HG03135 (cell line): ENCODE data around the gene DNAJA2.
A peak's percentile ranks its signal among the peaks of the same experiment; 100 is the strongest.

Source experiments
- ATAC-seq: cut with Tn5 transposase; IDR thresholded peaks from one replicate; pipeline ENCODE4 v1.9.1; 2021; ENCODE audit warnings: mild to moderate bottlenecking, moderate library complexity; ENCODE audit not compliant: unreplicated experiment

DNAJA2 gene

GRCh38 chr16:46929378-46930332 lies 43.8 kb downstream of the DNAJA2 start:
- ATAC-seq = peak; percentile 67

- ATAC-seq = no peak
These were observed 44.7 kb downstream of the DNAJA2 start for GRCh38 chr16:46928811-46929210.

DNA sequence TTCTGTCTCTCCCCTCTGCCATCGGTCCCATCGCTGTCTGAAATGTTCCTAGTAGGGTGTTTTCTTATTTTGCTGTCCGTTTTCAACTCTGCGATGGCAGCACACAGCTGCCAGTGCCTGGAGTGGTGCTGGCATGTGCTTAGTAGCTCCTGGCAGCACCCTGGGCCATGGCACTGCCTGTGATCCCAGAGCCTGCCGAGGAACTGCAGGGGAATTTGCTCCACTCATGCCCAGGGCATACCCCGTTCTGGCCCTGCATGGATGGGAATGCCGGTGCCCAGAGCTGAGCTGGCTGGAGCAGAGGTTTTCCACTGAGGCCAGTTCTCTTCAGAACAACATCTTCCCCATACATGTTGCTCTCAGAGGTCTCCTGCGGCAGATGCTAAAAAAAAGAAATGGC lies 46.2 kb downstream of the DNAJA2 start:
- no peak for ATAC-seq

- no peak for ATAC-seq
These were observed 46.8 kb downstream of the DNAJA2 start for GRCh38 chr16:46926470-46927225.

DNA sequence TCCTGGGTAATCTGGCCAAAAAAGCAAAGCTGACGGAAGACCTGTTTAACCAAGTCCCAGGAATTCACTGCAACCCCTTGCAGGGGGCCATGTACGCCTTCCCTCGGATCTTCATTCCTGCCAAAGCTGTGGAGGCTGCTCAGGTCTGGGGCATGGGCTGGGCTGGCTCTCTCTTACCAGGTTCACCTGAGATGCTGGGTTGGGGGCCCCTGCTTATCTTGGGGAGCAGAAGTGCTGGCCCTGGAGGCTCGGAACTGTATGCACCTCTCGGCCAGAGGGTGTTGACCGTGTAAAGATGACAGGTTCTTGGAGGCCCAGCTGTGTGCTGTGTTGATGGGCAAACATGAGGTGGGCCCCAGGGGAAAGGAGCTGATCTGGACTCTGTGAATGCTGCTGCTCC lies 49.1 kb downstream of the DNAJA2 start:
- ATAC-seq = no peak

DNA sequence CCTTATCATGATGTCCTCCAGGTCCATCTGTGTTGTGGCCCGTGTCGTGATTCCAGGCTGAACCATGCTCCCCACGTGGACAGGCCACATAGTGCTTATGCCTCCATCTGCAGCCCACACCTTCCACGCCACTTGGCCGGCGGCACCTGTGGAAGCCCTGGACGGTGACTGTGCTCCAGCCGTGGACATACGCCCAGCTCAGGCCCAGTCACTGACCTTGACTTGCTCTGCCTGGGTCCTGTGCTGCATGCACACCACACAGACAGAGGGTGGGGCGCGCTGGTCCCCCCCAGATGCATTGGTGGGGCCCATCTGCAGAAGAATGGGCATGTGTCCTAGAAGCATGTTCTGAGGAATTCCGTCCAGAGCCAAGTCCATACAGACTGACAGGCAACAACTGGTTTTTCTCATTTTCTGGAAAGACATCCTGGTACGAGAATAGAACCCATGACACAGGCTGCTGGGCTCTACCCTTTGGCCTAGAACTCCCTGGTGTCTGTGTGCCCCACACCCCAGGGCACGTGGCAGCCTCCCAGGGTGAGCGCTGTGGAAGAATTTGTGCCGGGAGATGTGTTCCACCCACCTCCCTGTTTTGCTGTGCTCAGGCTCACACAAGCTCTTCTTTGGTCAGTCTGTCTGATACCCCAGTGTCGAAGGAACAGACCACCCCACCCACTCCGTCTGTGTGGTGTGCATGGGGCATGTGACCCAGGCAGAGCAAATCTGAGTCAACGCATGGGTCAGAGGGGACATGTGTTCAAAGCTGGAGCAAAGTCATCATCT lies 49.8 kb downstream of the DNAJA2 start:
- ATAC-seq = no peak

DNA sequence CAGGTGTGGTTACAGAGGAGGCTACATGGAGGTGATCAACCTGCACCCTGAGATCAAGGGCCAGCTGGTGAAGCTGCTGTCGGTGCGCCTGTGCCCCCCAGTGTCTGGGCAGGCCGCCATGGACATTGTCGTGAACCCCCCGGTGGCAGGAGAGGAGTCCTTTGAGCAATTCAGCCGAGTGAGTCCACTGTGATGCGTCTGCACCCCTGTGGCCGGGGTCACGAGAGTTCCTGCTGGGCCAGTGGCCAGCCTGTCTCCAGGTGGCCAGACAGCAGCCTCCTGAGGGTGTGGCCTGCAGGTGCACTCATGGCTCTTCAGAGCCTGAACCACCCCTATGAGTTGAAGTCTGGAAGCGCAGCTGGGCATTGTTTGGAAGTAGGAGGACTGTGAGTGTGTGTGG lies 51.2 kb downstream of the DNAJA2 start:
- ATAC-seq = no peak

- no peak for ATAC-seq
These were observed 52.9 kb downstream of the DNAJA2 start for GRCh38 chr16:46920402-46921068.

DNA sequence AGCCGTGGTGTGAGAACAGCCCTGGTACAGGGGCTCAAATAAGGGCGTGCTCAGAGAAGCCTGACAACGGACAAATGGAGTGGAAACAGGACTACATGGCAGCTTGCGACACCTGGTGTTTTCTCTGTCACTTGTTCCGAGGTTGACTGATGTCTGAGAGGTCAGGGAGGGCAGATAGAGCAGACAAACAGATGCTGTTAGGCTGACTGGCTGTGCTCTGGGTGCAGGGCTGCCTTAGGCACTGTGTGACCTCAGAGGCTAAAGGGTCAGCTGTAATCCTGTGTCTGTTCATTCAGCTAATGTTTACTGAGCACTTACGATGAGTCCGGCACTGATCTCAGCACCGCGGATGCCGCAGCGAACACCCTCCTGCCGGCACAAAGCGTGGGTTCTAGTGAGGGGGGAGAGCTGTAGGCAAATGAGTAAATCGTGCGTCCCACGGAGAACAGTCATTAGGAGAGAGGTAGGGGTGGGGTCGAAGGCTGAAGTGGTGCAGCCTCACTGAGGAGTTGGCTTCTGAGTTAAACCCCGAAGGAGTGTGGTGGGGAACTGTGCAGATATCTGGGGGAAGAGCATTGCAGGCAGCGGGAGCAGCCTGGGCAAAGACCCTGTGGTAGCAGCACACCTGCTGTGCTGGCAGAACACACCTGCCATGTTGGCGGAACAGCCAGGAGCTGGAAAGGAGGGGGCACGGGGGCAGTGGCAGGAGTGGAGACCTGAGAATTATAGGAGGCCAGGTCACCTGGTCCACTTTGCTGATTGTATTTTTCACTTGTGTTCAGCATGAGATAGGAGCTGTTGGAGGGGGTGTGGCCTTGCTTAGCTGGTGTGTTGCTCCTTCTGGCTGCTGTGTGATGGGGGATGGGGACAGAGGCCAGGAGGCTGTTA lies 54.3 kb downstream of the DNAJA2 start:
- ATAC-seq = peak; percentile 91

DNA sequence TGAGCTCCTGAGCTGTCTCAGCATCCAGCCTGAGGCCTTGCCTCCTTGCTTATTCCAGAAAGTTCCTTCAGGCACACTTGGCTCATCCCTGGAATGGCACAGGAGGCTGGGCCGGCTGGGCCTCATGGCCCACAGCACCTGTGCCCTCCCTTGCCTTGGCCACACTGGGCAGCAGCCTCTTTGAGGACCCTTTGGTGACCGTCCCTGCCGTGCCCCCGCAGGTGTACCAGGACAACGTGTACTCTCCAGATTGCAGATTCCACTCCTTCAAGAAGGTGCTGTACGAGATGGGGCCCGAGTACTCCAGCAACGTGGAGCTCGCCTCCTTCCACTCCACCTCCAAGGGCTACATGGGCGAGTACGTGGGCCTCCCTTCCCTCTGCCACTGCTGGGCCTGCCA lies 55.1 kb downstream of the DNAJA2 start:
- ATAC-seq = no peak

GRCh38 chr16:46916980-46917379 lies 56.5 kb downstream of the DNAJA2 start:
- ATAC-seq = no peak

- no peak for ATAC-seq
These were observed 57.9 kb downstream of the DNAJA2 start for GRCh38 chr16:46915483-46916025.

DNA sequence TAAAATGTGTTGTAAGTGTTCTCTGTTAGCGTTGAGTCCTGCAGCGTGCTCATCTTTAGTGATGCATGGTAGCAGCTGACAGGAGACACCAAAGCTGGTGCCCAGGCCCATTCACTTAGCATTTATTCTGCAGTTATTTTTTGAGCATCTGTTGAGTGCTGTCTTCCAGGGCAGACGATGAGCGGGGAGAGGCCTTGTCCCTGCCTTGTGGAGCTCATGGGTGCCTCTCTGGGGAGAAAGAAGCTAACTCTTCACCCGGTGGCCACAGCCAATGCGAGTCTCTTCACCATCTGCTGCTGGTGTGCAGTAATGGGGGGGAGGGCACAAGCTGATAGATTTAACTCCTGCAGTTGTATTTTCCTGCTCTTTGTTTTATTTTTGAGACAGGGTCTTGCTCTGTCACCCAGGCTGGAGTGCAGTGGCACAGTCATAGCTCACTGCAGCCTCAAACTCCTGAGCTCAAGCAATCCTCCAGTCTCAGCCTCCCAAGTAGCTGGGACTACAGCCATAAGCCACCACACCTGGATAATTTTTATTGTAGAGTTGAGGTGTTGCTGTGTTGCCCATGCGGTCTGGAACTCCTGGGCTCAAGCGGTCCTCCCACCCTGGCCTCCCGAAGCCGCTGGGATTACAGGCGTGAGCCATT lies 58.8 kb downstream of the DNAJA2 start:
- no peak for ATAC-seq

GRCh38 chr16:46911650-46912049 lies 61.8 kb downstream of the DNAJA2 start:
- no peak for ATAC-seq

GRCh38 chr16:46911038-46911437 lies 62.4 kb downstream of the DNAJA2 start:
- peak; percentile 51 for ATAC-seq

DNA sequence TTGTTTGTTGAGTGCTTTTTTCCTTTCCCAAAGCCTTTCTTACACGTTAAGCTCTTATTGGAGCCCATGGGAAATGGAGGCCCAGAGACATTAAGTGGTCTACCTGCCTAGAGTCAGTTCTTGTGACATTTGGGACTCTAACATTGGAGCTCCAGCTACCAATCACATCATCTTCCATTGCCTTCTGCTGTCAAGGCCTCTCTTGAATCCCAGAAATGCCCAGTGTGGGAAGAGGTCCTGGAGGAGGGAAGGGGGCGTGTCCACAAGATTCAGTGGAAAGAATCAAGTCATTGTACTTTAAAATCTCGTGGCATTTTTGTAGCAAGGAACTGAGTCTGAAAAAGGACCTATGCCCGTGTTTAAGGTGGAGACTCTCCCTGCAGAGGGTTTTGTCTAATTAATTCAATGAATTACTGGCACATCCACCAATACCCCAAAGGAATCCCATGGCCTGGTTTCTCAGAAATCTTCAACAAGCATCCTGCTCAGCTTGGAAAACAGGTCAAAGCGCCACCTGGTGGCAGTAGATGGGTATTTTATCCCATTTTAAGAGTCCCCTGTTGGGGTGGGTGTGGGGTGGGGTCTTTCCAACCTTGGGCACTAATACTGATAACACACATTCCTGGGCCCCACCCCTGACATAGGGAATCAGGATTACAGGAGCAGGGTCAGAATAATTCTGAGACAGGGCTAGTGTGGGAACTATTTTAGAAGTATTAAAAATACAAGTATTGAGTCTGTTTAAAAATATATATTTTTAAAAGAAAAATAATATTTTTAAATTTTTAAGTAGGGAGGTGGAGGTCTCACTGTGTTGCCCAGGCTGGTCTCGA lies 64.7 kb downstream of the DNAJA2 start:
- no peak for ATAC-seq

DNA sequence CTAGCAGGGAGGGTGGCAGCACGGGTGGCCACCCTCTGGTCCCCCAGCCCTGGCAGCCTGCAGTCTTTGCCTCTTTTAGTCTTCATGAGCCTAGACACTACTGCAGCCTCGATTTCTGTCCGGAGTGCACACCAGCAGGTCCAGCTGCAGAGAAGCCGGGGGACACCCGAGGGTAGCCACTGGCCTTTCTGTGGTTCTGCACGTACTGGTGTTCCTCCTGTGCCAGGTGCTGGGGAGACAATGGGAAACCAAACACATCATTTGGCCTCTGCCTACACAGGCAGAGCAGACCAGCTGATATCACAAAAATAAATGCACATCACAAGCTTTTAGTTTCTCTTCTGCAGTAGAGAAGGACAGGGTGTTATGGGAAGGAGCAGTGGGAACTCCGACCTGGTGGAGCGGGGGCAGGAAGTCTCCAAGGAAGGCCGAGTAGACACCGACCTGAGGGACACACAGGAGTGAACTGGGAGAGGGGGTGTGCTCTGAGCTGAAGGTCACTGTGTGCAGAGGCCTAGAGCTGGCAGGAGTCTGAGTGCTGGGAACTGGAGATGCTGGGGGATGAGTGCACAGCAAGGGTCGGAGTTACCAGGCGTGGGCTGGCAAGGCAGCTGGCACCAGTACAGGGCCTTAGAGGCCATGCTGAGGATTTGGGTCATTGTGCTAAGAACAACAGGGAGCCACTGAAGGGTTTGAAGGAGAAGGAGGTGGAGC lies 66.3 kb downstream of the DNAJA2 start:
- ATAC-seq = no peak
